ENCODE data around the gene KCNK16.

KCNK16 gene

DNA sequence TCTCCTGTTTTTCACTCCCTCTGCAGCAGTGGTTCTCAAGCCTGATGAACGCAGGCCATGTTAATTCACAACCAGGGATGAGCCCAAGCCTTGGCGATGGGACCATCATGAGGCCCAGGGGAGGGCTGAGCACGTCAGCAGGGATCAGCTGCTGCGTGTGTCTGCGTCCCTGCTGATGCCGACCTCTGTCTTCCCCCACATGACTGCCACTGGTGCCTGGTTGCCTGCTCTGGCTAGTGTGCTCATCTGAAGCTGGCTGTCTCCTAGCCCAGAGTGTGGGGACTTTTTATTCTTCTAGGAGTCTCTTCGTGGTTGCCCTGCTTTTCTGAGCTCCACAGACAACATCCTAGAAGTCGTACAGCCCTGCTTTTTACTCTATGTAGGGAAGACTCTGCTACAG is 40.8 kb upstream of the KCNK16 start (continued):
- TF ChIP-seq EGR2 (tag by site-specific recombination; IDR thresholded peaks at IDR 0.05; ENCODE audit: low read depth) (no peak), ZNF174 (tag by site-specific recombination; IDR thresholded peaks at IDR 0.05) (no peak)

DNA sequence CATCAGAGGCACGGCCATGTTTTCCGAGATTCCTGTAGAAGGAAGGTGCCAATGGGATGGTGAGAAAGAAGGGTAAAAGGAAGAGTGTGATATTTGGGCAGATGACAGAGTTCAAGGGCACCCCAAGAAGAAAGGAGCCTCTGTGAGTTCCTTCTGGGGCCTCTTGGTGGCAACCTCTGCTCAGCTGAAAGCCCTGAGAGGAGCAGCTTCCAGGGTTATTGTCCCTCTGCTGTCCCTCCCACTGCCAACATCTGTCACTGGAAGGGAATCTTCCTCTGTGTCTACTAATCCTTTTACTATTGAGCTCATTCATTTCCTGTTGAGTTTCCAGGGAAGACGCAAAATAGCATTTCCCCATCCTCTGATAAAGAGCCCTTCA is 40.0 kb upstream of the KCNK16 start:
- no peaks in the 10 kb centered on the region for H3K4me1 ChIP-seq (ENCODE audit: control insufficient read depth, insufficient read depth, low read length)
- no peaks in the 10 kb centered on the region for H3K36me3 ChIP-seq (ENCODE audit: control insufficient read depth in 2 of 2, insufficient read depth in 1 of 2, low read length in 2 of 2)
- no peak overlapping the region for H3K4me3 ChIP-seq (ENCODE audit: low read depth, low read length)
- no peaks in the 10 kb centered on the region for H3K9me3 ChIP-seq (ENCODE audit: control insufficient read depth, insufficient read depth, low read depth, low read length)
- TF ChIP-seq ZNF544 (tag by site-specific recombination; IDR thresholded peaks at IDR 0.05) (no peak), ZNF169 (tag by site-specific recombination; IDR thresholded peaks at IDR 0.05) (no peak), ZNF654 (tag by site-specific recombination; IDR thresholded peaks at IDR 0.05; ENCODE audit: low read depth) (peak; percentile 24)
- H3K27ac ChIP-seq (ENCODE audit: extremely low read depth, low read depth, low read length) = no peak overlapping the region
- CTCF ChIA-PET = interaction anchor here (0.5 to 5.3 kb wide), 39 partner anchors 8 to 1396 kb away, joined by 3 to 37 read pairs (median 3); no protein-coding TSS in a partner anchor
- POLR2A ChIA-PET = no interaction called here

DNA sequence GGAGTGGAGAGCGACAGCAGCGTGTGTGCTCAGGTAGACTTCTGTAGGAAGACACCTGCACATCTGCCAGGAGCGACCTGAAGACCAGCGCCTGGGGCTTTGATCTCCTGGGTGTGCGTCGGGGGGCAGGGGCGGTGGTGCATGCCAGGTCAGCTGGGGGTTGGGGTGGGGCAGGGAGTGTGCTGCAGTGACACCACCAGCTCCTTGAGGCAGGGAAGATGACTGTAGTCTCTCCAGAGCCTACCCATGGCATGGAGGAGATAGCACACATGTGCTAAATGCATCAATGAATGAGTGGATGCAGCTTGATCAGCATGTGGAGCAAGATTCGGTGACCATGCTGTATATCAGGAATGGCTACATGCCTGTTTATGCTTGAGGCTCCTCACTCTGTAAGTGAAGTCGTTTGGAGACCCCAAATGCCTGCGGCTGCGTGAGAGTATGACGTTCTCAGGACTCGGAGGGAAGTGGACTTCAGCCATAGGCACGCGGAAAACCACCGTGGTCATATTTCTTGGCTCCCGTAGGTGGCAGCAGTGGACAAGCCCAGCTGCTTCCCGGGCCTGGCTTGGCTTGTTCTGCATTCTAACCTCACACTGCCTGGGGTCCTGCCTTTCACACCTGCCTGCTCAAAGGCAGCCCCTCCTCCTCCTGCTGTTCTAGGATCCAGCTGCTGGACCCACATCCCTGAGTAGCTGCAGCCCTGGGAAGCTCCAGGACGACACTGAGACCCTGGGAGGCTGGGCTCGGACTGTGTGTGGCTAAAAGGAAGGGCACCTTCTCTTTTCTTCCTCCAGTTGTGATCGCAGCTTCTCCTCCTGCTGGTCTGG is 39.4 kb upstream of the KCNK16 start:
- TF ChIP-seq, protein P1, sequence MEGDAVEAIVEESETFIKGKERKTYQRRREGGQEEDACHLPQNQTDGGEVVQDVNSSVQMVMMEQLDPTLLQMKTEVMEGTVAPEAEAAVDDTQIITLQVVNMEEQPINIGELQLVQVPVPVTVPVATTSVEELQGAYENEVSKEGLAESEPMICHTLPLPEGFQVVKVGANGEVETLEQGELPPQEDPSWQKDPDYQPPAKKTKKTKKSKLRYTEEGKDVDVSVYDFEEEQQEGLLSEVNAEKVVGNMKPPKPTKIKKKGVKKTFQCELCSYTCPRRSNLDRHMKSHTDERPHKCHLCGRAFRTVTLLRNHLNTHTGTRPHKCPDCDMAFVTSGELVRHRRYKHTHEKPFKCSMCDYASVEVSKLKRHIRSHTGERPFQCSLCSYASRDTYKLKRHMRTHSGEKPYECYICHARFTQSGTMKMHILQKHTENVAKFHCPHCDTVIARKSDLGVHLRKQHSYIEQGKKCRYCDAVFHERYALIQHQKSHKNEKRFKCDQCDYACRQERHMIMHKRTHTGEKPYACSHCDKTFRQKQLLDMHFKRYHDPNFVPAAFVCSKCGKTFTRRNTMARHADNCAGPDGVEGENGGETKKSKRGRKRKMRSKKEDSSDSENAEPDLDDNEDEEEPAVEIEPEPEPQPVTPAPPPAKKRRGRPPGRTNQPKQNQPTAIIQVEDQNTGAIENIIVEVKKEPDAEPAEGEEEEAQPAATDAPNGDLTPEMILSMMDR (tag by site-specific recombination; IDR thresholded peaks at IDR 0.05) = peak; percentile 80
- no peak for TF ChIP-seq ZBTB21 (tag by site-specific recombination; IDR thresholded peaks at IDR 0.05)
- no peak for TF ChIP-seq ZNF155 (tag by site-specific recombination; IDR thresholded peaks at IDR 0.05)
- TF ChIP-seq ZNF274 (IDR thresholded peaks at IDR 0.05; ENCODE audit: low read length) = no peak
- TF ChIP-seq ZNF274 (tag by site-specific recombination; IDR thresholded peaks at IDR 0.05; ENCODE audit: borderline replicate concordance) = no peak
- TF ChIP-seq ZNF600 (tag by site-specific recombination; IDR thresholded peaks at IDR 0.05) = peak; percentile 65
- TF ChIP-seq ZNF112 (tag by site-specific recombination; IDR thresholded peaks at IDR 0.05) = no peak
- no peak for TF ChIP-seq HOXD13 (CRISPR knock-in tag; IDR thresholded peaks at IDR 0.05; ENCODE audit: borderline replicate concordance)
- no peak for TF ChIP-seq ZNF585B (tag by site-specific recombination; IDR thresholded peaks at IDR 0.05)
- TF ChIP-seq ZNF654 (tag by site-specific recombination; IDR thresholded peaks at IDR 0.05; ENCODE audit: low read depth) = peak; percentile 73
- TF ChIP-seq ZNF747 (tag by site-specific recombination; IDR thresholded peaks at IDR 0.05) = no peak
- TF ChIP-seq ZNF335 (tag by site-specific recombination; conservative IDR thresholded peaks at IDR 0.05) = peak; percentile 75
- TF ChIP-seq ZNF473 (tag by site-specific recombination; IDR thresholded peaks at IDR 0.05) = no peak
- no peak for TF ChIP-seq ZNF776 (tag by site-specific recombination; IDR thresholded peaks at IDR 0.05; ENCODE audit: borderline replicate concordance)
- TF ChIP-seq, protein P2, sequence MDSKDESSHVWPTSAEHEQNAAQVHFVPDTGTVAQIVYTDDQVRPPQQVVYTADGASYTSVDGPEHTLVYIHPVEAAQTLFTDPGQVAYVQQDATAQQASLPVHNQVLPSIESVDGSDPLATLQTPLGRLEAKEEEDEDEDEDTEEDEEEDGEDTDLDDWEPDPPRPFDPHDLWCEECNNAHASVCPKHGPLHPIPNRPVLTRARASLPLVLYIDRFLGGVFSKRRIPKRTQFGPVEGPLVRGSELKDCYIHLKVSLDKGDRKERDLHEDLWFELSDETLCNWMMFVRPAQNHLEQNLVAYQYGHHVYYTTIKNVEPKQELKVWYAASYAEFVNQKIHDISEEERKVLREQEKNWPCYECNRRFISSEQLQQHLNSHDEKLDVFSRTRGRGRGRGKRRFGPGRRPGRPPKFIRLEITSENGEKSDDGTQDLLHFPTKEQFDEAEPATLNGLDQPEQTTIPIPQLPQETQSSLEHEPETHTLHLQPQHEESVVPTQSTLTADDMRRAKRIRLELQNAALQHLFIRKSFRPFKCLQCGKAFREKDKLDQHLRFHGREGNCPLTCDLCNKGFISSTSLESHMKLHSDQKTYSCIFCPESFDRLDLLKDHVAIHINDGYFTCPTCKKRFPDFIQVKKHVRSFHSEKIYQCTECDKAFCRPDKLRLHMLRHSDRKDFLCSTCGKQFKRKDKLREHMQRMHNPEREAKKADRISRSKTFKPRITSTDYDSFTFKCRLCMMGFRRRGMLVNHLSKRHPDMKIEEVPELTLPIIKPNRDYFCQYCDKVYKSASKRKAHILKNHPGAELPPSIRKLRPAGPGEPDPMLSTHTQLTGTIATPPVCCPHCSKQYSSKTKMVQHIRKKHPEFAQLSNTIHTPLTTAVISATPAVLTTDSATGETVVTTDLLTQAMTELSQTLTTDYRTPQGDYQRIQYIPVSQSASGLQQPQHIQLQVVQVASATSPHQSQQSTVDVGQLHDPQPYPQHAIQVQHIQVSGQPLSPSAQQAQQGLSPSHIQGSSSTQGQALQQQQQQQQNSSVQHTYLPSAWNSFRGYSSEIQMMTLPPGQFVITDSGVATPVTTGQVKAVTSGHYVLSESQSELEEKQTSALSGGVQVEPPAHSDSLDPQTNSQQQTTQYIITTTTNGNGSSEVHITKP (tag by site-specific recombination; IDR thresholded peaks at IDR 0.05) = no peak
- TF ChIP-seq ZFHX2 (tag by site-specific recombination; conservative IDR thresholded peaks at IDR 0.05) = no peak
- peak; percentile 39 for TF ChIP-seq ZBTB17 (tag by site-specific recombination; IDR thresholded peaks at IDR 0.05)
- Histone ChIP-seq H3K4me3 (ENCODE audit: low read depth, low read length) (no peak overlapping the region), H3K4me1 (ENCODE audit: control insufficient read depth, insufficient read depth, low read length) (no peaks in the 10 kb centered on the region), H3K36me3 (ENCODE audit: control insufficient read depth in 2 of 2, insufficient read depth in 1 of 2, low read length in 2 of 2) (no peaks in the 10 kb centered on the region), H3K27ac (ENCODE audit: extremely low read depth, low read depth, low read length) (no peak overlapping the region), H3K9me3 (ENCODE audit: control insufficient read depth, insufficient read depth, low read depth, low read length) (no peaks in the 10 kb centered on the region)
- ChIA-PET CTCF (interaction anchor here (0.6 to 5.3 kb wide), 45 partner anchors 9 to 1397 kb away, joined by 3 to 37 read pairs (median 4); partner anchors contain the start of gene MOCS1), POLR2A (no interaction called here)

Data from HEK293 (cell line).